Ascending aorta (tissue), 2 donors: ENCODE measurements around the gene SCGB1A1. TPM values are rescaled to one million over a fixed set of nuclear protein-coding genes. Genes with fewer than 3 reads are reported as not detected.

Experiments
- DNase-seq, 2 donors: peaks; one replicate each; pipeline ENCODE4 v3.0.0-alpha.2; 2019; ENCODE audit warnings: low spot score in 2 of 2
- H3K27ac ChIP-seq, 2 donors: fragments of 200-600 bp; sonication (generic); one replicate each; pipeline ENCODE4 v1.5.1; 2016 to 2017; ENCODE audit warnings: mild to moderate bottlenecking in 1 of 2
- H3K27me3 ChIP-seq: fragments of 200-600 bp; sonication (generic); one replicate; pipeline ENCODE4 v1.5.1; 2017
- H3K36me3 ChIP-seq, 2 donors: fragments of 200-600 bp; sonication (generic); one replicate each; pipeline ENCODE4 v1.5.1; 2016
- H3K4me1 ChIP-seq, 2 donors: fragments of 200-600 bp; sonication (generic); one replicate each; pipeline ENCODE4 v1.5.1; 2016 to 2017; ENCODE audit warnings: mild to moderate bottlenecking in 1 of 2
- H3K4me3 ChIP-seq, 2 donors: fragments of 200-600 bp; sonication (generic); one replicate each; pipeline ENCODE4 v1.5.1; 2016 to 2017; ENCODE audit warnings: mild to moderate bottlenecking in 1 of 2
- H3K9me3 ChIP-seq, 2 donors: fragments of 200-600 bp; sonication (generic); one replicate each; pipeline ENCODE4 v1.5.1; 2016
- CTCF ChIP-seq, 3 experiments: fragments of 200-600 bp in 2 of 3; fragments of 450-650 bp in 1 of 3; sonication (generic) in 2 of 3; IDR thresholded peaks; one replicate each; pipeline ENCODE4 v1.5.1; 2016 to 2019; ENCODE audit warnings: antibody characterized with exemption in 3 of 3, mild to moderate bottlenecking in 1 of 3, moderate library complexity in 1 of 3
- intact Hi-C: fragments of 100-400 bp; cut with DNase I; formaldehyde crosslinking; loops from one replicate; pipeline ENCODE4 v1.15.1; 2023
- total RNA-seq: library from RNA; depleted of rRNA; stranded (reverse); fragments of >200 nt; gene quantifications from one replicate; pipeline ENCODE4 v1.1.0, GENCODE V29; 2016

The SCGB1A1 gene
- total RNA-seq, 1 donor from 2014 or later: not detected

GRCh38 chr11:62399878-62400266, 19.0 kb upstream of the SCGB1A1 start:
- Histone ChIP-seq H3K27ac (peak overlapping the region; percentile 87), H3K4me1 (peaks cover 45 to 61% of the 10 kb centered on the region in 2 donors), H3K4me3 (peak overlapping the region in 1 of 2 donors; percentile 31), H3K36me3 (no peaks in the 10 kb centered on the region), H3K27me3 (no peaks in the 10 kb centered on the region), H3K9me3 (no peaks in the 10 kb centered on the region)
- intact Hi-C loops: loop anchor here (1.0 kb wide), 1 partner anchor 24 kb away; no protein-coding TSS in a partner anchor
- no peak for DNase-seq
- TF ChIP-seq CTCF (IDR thresholded peaks at IDR 0.05): no peak

- intact Hi-C loops: loop anchor here (1.0 kb wide), 1 partner anchor 24 kb away; no protein-coding TSS in a partner anchor
- no peak for DNase-seq
- peaks cover 45 to 58% of the 10 kb centered on the region in 2 donors for H3K4me1 ChIP-seq
- H3K27me3 ChIP-seq: no peaks in the 10 kb centered on the region
- H3K4me3 ChIP-seq: peak overlapping the region in 1 of 2 donors; percentile 31
- peak overlapping the region; percentile 87 for H3K27ac ChIP-seq
- TF ChIP-seq CTCF (IDR thresholded peaks at IDR 0.05): no peak
- no peaks in the 10 kb centered on the region for H3K36me3 ChIP-seq
- H3K9me3 ChIP-seq: no peaks in the 10 kb centered on the region
These were observed 18.6 kb upstream of the SCGB1A1 start for GRCh38 chr11:62400281-62400680.

- TF ChIP-seq CTCF (IDR thresholded peaks at IDR 0.05): no peak
- Histone ChIP-seq H3K9me3 (no peaks in the 10 kb centered on the region), H3K4me3 (peak overlapping the region in 1 of 2 donors; percentile 31), H3K27me3 (no peaks in the 10 kb centered on the region), H3K27ac (peak overlapping the region; percentile 87), H3K4me1 (peaks cover 45 to 54% of the 10 kb centered on the region in 2 donors), H3K36me3 (no peaks in the 10 kb centered on the region)
- intact Hi-C loops: loop anchor here (1.0 kb wide), 1 partner anchor 24 kb away; no protein-coding TSS in a partner anchor
- peak; percentile 49 to 92 for DNase-seq
These were observed 18.1 kb upstream of the SCGB1A1 start for GRCh38 chr11:62400760-62401159.

- no peak for TF ChIP-seq CTCF (IDR thresholded peaks at IDR 0.05)
- Histone ChIP-seq H3K4me1 (peaks cover 45 to 54% of the 10 kb centered on the region in 2 donors), H3K4me3 (peak overlapping the region in 1 of 2 donors; percentile 31), H3K27ac (peak overlapping the region; percentile 87), H3K27me3 (no peaks in the 10 kb centered on the region), H3K9me3 (no peaks in the 10 kb centered on the region), H3K36me3 (no peaks in the 10 kb centered on the region)
- intact Hi-C loops: no loop called here
- no peak for DNase-seq
These were observed 17.5 kb upstream of the SCGB1A1 start for GRCh38 chr11:62401356-62401755.

- H3K27ac ChIP-seq: peak overlapping the region; percentile 87
- peak overlapping the region in 1 of 2 donors; percentile 31 for H3K4me3 ChIP-seq
- intact Hi-C loops: loop anchor here (2.0 kb wide), 1 partner anchor 141 kb away; no protein-coding TSS in a partner anchor
- no peak for DNase-seq
- no peak for TF ChIP-seq CTCF (IDR thresholded peaks at IDR 0.05)
- H3K36me3 ChIP-seq: no peaks in the 10 kb centered on the region
- no peaks in the 10 kb centered on the region for H3K9me3 ChIP-seq
- no peaks in the 10 kb centered on the region for H3K27me3 ChIP-seq
- peaks cover 44 to 54% of the 10 kb centered on the region in 2 donors for H3K4me1 ChIP-seq
These were observed 17.0 kb upstream of the SCGB1A1 start for GRCh38 chr11:62401811-62402210.
